Astrocyte of the cerebellum (primary cell): ENCODE results near the gene GPX2.

ENCODE experiments used
- DNase-seq: peaks from one replicate; pipeline ENCODE4 v3.0.0-alpha.2; 2011; ENCODE audit warnings: low read depth
- H3K4me3 ChIP-seq: 2 replicates; pipeline ENCODE4 v1.5.1; 2011; ENCODE audit warnings: mild to moderate bottlenecking, low read depth, low read length, moderate library complexity
- in situ Hi-C: cut with HindIII; loops from 2 replicates; pipeline ENCODE4 v1.10.0; 2017; ENCODE audit warnings: low sequenced_read_pairs
- TF ChIP-seq, protein P1 (sequence below): IDR thresholded peaks from 2 replicates; pipeline ENCODE4 v1.5.1; 2012; ENCODE audit warnings: low read length, low read depth, moderate library complexity, mild to moderate bottlenecking; ENCODE audit errors: missing control alignments

GPX2 gene

GRCh38 chr14:64912261-64912660, 30.3 kb downstream of the GPX2 start:
- TF ChIP-seq, protein P1, sequence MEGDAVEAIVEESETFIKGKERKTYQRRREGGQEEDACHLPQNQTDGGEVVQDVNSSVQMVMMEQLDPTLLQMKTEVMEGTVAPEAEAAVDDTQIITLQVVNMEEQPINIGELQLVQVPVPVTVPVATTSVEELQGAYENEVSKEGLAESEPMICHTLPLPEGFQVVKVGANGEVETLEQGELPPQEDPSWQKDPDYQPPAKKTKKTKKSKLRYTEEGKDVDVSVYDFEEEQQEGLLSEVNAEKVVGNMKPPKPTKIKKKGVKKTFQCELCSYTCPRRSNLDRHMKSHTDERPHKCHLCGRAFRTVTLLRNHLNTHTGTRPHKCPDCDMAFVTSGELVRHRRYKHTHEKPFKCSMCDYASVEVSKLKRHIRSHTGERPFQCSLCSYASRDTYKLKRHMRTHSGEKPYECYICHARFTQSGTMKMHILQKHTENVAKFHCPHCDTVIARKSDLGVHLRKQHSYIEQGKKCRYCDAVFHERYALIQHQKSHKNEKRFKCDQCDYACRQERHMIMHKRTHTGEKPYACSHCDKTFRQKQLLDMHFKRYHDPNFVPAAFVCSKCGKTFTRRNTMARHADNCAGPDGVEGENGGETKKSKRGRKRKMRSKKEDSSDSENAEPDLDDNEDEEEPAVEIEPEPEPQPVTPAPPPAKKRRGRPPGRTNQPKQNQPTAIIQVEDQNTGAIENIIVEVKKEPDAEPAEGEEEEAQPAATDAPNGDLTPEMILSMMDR = no peak
- no peak for DNase-seq
- H3K4me3 ChIP-seq = no peak overlapping the region
- in situ Hi-C loops = no loop called here

- H3K4me3 ChIP-seq = no peak overlapping the region
- TF ChIP-seq, protein P1 = peak; percentile 79
- in situ Hi-C loops = no loop called here
- DNase-seq = peak; percentile 12
Observed at GRCh38 chr14:64910847-64911495, 31.6 kb downstream of the GPX2 start.

DNA sequence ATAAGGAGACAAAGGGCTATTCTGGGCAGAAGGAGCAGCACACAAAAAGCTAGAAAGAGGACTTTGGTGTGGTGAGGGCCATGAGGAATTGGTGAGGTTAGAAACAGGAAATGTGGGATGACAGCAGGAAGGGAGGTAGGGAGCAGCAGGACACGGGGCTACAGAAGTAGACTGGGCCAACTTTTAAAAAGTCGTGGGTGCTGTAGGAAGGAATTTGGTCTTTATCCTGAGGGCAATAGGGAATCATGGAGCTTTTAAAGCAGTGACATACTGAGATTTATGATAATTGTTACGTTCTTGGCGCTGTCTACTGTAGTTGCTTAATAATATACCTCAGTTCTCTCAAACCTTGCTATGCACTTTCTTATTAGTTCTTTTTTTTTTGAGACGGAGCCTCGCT, 36.5 kb downstream of the GPX2 start:
- TF ChIP-seq, protein P1 = no peak
- no peak overlapping the region for H3K4me3 ChIP-seq
- DNase-seq = no peak
- in situ Hi-C loops = no loop called here

GRCh38 chr14:64899958-64900357, 42.6 kb downstream of the GPX2 start:
- H3K4me3 ChIP-seq = no peak overlapping the region
- TF ChIP-seq, protein P1 = no peak
- in situ Hi-C loops = loop anchor here (25.0 kb wide), 1 partner anchor 238 kb away; no protein-coding TSS in a partner anchor
- no peak for DNase-seq

- no peak overlapping the region for H3K4me3 ChIP-seq
- DNase-seq = peak; percentile 52
- TF ChIP-seq, protein P1 = peak; percentile 42
- in situ Hi-C loops = loop anchor here (25.0 kb wide), 1 partner anchor 230 kb away; no protein-coding TSS in a partner anchor
Observed at GRCh38 chr14:64891839-64892375, 50.6 kb downstream of the GPX2 start.

DNA sequence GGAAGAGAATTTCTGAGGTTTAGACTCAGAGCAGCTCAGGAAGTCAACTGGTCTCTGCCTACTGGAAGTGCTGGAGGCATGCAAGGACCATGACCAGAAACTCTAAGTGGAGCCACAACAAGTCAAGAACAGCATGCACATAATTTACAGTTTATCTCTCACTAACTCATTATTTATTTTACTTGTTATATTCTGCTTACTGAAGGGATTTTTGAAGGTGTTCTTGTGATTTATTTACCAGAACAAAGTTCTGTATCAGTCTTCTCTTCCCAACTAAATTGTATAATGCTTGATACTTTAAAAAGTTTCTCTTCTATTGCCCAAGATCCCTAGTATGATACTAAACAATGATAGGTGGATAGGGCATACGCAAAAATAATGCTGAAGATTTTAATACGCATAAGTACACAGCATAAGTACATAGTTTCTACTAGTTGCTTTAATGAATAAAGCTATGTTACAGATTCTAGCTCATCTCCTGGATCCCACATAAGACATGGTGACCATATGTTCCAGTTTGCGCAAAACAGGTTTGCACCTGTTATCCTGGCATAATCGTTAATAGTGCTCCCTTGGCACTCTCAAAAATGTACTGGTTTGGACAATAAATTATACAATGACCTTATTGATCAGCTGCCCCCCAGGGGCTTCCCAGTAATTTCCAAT, 51.2 kb downstream of the GPX2 start:
- TF ChIP-seq, protein P1 = no peak
- in situ Hi-C loops = loop anchor here (25.0 kb wide), 1 partner anchor 229 kb away; no protein-coding TSS in a partner anchor
- DNase-seq = no peak

More for the DNA sequence above, 51.2 kb downstream of the GPX2 start:
- no peak overlapping the region for H3K4me3 ChIP-seq
